Measurements from ENCODE around the gene SYT9. TPM values are rescaled to one million over a fixed set of nuclear protein-coding genes. Genes with fewer than 3 reads are reported as not detected.

Gene SYT9
- total RNA-seq, 1 donor from 2014 or later: 0.16 TPM

- H3K79me2 ChIP-seq (ENCODE audit: insufficient read depth, low read length): no peaks in the 10 kb centered on the region
- no peak overlapping the region for H3K4me3 Mint-ChIP-seq (ENCODE audit: unreplicated experiment)
- H3K4me2 ChIP-seq (ENCODE audit: low read length): no peak overlapping the region
- no peaks in the 10 kb centered on the region for H3K4me1 ChIP-seq (ENCODE audit: insufficient read depth, low read length)
- no peaks in the 10 kb centered on the region for H3K27me3 ChIP-seq (ENCODE audit: insufficient read depth, low read length)
- no peaks in the 10 kb centered on the region for H3K36me3 Mint-ChIP-seq (ENCODE audit: low read depth, unreplicated experiment)
- no peak for DNase-seq (ENCODE audit: low read depth)
- H3K27ac Mint-ChIP-seq (ENCODE audit: unreplicated experiment): no peak overlapping the region
- no peak overlapping the region for H3K9ac ChIP-seq (ENCODE audit: low read length)
- no peak overlapping the region for H3K4me3 ChIP-seq (ENCODE audit: insufficient read depth, low read depth, low read length)
- no peak overlapping the region for H2AFZ ChIP-seq (ENCODE audit: low read depth, low read length)
- H3K27me3 Mint-ChIP-seq (ENCODE audit: low read depth, unreplicated experiment): peaks cover 4% of the 10 kb centered on the region
- no peaks in the 10 kb centered on the region for H3K36me3 ChIP-seq (ENCODE audit: insufficient read depth, low read length)
- TF ChIP-seq CTCF (IDR thresholded peaks at IDR 0.05; ENCODE audit: insufficient read depth, low read depth, low read length) (no peak), EZH2 (IDR thresholded peaks at IDR 0.05; ENCODE audit: insufficient read depth, low read length) (no peak)
- H3K9me3 ChIP-seq (ENCODE audit: insufficient read depth, low read depth, low read length): no peaks in the 10 kb centered on the region
- H4K20me1 ChIP-seq (ENCODE audit: insufficient read depth, low read length): no peaks in the 10 kb centered on the region
- H3K4me1 Mint-ChIP-seq (ENCODE audit: low read depth, unreplicated experiment): no peaks in the 10 kb centered on the region
- FAIRE-seq: no peak
- H3K9me3 Mint-ChIP-seq (ENCODE audit: unreplicated experiment): no peaks in the 10 kb centered on the region
- H3K27ac ChIP-seq (ENCODE audit: low read depth, low read length): no peak overlapping the region
Measured at GRCh38 chr11:7261578-7261977, 9.9 kb downstream of the SYT9 start.

GRCh38 chr11:7262672-7263071, 11.0 kb downstream of the SYT9 start:
- Histone ChIP-seq H3K4me2 (ENCODE audit: low read length) (no peak overlapping the region), H3K79me2 (ENCODE audit: insufficient read depth, low read length) (no peaks in the 10 kb centered on the region), H3K36me3 (ENCODE audit: insufficient read depth, low read length) (no peaks in the 10 kb centered on the region), H2AFZ (ENCODE audit: low read depth, low read length) (no peak overlapping the region), H4K20me1 (ENCODE audit: insufficient read depth, low read length) (no peaks in the 10 kb centered on the region), H3K9me3 (ENCODE audit: insufficient read depth, low read depth, low read length) (no peaks in the 10 kb centered on the region), H3K27ac (ENCODE audit: low read depth, low read length) (no peak overlapping the region), H3K4me3 (ENCODE audit: insufficient read depth, low read depth, low read length) (no peak overlapping the region), H3K4me1 (ENCODE audit: insufficient read depth, low read length) (no peaks in the 10 kb centered on the region), H3K9ac (ENCODE audit: low read length) (no peak overlapping the region), H3K27me3 (ENCODE audit: insufficient read depth, low read length) (no peaks in the 10 kb centered on the region)
- no peaks in the 10 kb centered on the region for H3K36me3 Mint-ChIP-seq (ENCODE audit: low read depth, unreplicated experiment)
- H3K27me3 Mint-ChIP-seq (ENCODE audit: low read depth, unreplicated experiment): peaks cover 4% of the 10 kb centered on the region
- FAIRE-seq (no peak), DNase-seq (ENCODE audit: low read depth) (no peak)
- H3K4me1 Mint-ChIP-seq (ENCODE audit: low read depth, unreplicated experiment): no peaks in the 10 kb centered on the region
- H3K9me3 Mint-ChIP-seq (ENCODE audit: unreplicated experiment): no peaks in the 10 kb centered on the region
- TF ChIP-seq CTCF (IDR thresholded peaks at IDR 0.05; ENCODE audit: insufficient read depth, low read depth, low read length) (no peak), EZH2 (IDR thresholded peaks at IDR 0.05; ENCODE audit: insufficient read depth, low read length) (no peak)
- H3K27ac Mint-ChIP-seq (ENCODE audit: unreplicated experiment): no peak overlapping the region
- no peak overlapping the region for H3K4me3 Mint-ChIP-seq (ENCODE audit: unreplicated experiment)

GRCh38 chr11:7263842-7264241, 12.1 kb downstream of the SYT9 start:
- Mint-ChIP-seq H3K4me1 (ENCODE audit: low read depth, unreplicated experiment) (no peaks in the 10 kb centered on the region), H3K27me3 (ENCODE audit: low read depth, unreplicated experiment) (peaks cover 4% of the 10 kb centered on the region), H3K36me3 (ENCODE audit: low read depth, unreplicated experiment) (no peaks in the 10 kb centered on the region), H3K9me3 (ENCODE audit: unreplicated experiment) (no peaks in the 10 kb centered on the region), H3K27ac (ENCODE audit: unreplicated experiment) (no peak overlapping the region), H3K4me3 (ENCODE audit: unreplicated experiment) (no peak overlapping the region)
- no peaks in the 10 kb centered on the region for H3K9me3 ChIP-seq (ENCODE audit: insufficient read depth, low read depth, low read length)
- no peak overlapping the region for H3K27ac ChIP-seq (ENCODE audit: low read depth, low read length)
- H3K4me1 ChIP-seq (ENCODE audit: insufficient read depth, low read length): no peaks in the 10 kb centered on the region
- FAIRE-seq: no peak
- no peak for DNase-seq (ENCODE audit: low read depth)
- H3K79me2 ChIP-seq (ENCODE audit: insufficient read depth, low read length): no peaks in the 10 kb centered on the region
- H3K4me2 ChIP-seq (ENCODE audit: low read length): no peak overlapping the region
- H3K36me3 ChIP-seq (ENCODE audit: insufficient read depth, low read length): no peaks in the 10 kb centered on the region
- no peaks in the 10 kb centered on the region for H3K27me3 ChIP-seq (ENCODE audit: insufficient read depth, low read length)
- no peak overlapping the region for H2AFZ ChIP-seq (ENCODE audit: low read depth, low read length)
- no peak overlapping the region for H3K4me3 ChIP-seq (ENCODE audit: insufficient read depth, low read depth, low read length)
- H3K9ac ChIP-seq (ENCODE audit: low read length): no peak overlapping the region
- H4K20me1 ChIP-seq (ENCODE audit: insufficient read depth, low read length): no peaks in the 10 kb centered on the region
- TF ChIP-seq CTCF (IDR thresholded peaks at IDR 0.05; ENCODE audit: insufficient read depth, low read depth, low read length) (no peak), EZH2 (IDR thresholded peaks at IDR 0.05; ENCODE audit: insufficient read depth, low read length) (no peak)

Measured in astrocyte (in vitro differentiated cells and primary cell).